D721Med (cell line): ENCODE measurements around the gene SERF1B.
"Not testable (repeated sequence)": the region's sequence is repeated elsewhere in the genome, so short reads cannot be mapped to it uniquely, and the experiment has no call there.

Experiments
- DNase-seq: peaks from one replicate; pipeline ENCODE4 v3.0.0; 2011; ENCODE audit warnings: low spot score; ENCODE audit not compliant: insufficient read length
- FAIRE-seq: peaks from 2 replicates; lab custom pipeline; 2011; peaks lifted over from hg19 to GRCh38; lab: Jason Lieb, UNC

SERF1B gene

DNA sequence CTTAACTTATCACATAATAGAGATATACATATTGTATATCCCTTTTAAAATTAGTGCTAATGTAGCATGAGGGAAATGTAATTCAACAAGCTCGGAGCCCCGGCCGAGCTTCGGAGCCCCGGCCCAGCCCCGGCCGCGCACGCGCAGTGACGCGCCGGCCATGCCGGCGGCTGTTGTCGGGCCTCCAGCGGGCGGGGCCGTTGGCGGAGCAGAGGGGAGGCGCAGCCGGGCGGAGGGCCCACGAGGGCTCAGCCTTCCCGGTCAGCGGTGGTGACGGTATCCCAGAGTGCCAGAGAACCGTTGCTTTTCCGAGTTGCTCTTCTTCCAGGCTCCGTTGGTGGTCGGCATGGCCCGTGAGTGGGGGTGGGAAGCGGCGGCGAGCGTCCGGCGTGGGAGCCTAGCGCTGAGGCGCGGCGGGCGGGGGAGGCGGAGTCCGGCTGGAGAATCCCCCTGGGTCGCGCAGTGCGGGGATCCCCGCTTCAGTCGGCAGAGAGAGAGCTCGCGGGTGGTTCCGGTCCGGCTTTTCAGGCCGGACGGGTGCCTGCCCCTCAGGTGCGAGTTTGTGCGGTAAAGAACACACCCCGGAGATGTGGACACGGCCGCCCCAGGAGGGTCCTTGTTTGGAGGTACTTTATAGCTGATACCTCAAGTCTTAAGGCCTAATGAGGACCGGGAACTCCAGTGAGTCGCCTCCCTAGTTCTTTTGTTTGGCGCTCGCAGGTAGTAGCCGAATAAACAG lies at the start of gene SERF1B:
Gene SERF1B (plus strand): TSS at position 146 of the 739 bp plus-strand sequence. CDS start 201 bp downstream, at position 347.
- not testable (repeated sequence) for DNase-seq, FAIRE-seq

DNA sequence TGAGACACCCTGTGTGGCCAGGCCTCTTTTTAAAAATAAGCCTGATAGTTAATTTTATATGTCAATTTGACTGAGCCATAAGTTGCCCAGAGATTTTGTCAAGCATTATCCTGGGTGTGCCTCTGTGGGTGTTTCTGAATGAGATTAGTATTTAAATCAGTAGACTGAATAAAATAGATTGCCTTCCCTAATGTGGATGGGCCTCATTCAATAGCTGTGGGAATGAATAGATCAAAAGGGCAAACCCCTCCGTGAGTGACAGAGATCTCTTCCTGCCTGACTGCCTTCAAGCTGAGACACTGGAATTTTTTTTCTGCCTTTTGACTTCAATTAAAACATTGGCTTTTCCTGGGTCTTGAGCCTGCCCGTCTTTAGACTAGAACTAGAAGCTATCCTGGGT lies 33.3 kb upstream of the SERF1B start:
- FAIRE-seq, DNase-seq: not testable (repeated sequence)

DNA sequence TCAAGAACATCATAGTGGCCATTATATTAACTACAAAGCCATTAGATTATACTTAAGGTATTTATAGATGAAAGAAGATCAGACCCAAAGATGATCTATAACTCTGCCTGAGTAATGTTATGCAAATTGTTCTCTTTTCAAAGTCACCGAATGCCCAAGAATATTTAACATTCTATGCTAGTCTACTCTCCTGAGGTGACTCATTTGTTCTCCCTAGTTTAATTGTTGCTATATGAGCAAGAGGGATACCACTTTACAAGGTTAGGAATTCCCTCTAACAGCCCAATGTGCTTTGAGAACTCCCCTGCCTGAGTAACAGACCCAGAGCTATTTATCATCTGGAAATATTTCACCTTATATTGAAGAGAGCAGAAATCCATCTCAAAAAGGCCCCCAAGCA lies 29.5 kb upstream of the SERF1B start:
- not testable (repeated sequence) for FAIRE-seq

DNA sequence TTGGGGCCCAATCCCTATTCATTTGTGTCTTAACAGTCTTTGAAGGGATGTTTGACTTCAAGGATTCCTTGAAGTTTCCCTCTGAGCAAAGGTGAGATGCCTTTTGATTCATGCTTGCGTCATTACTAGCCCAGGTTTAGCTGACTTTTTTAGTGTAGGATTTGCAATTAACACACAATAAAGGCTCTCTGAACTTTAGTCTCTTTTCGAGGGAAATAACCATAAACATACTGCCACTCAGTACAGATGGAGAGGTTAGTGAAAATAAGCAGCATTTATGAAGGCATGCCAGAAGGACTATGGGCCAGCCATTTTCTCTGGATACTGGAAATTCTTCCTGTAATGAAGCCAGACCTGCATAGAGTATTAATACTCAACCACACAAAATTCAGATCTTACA lies 4.4 kb upstream of the SERF1B start:
- not testable (repeated sequence) for FAIRE-seq, DNase-seq

More for the DNA sequence above, 29.5 kb upstream of the SERF1B start:
- DNase-seq: not testable (repeated sequence)

DNA sequence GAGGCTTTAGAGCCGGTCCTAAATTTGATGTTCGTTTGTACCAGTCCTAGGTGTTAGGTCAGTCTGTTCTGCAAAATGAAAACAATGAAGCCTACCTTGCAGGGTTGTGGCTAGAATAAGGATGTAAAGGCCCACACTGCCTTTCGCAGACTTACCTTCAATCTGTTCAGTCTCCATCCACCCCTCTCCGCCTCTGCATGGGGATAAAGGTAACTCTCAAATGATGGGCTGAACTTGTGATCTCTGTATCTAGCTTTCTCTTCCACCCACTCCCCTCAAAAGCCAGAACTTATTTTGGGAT lies 744 bp downstream of the SERF1B start:
- FAIRE-seq: not testable (repeated sequence)

DNA sequence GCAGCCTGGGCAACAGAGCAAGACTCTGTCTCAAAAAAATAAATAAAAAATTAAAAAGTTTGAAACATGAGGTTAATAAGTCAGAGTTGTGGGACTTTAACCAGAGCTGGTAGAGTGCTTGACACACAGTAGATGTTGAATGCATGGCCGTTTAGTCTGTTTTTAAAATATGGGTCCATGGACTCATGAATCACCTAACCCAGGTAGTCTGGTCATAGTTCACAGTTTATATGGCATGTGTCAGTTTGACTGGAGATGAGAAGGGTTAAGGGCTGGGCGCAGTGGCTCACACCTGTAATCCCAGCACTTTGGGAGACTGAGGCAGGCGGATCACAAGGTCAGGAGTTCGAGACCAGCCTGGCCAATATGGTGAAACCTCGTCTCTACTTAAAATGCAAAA lies 6.2 kb downstream of the SERF1B start:
- not testable (repeated sequence) for DNase-seq, FAIRE-seq

More for the DNA sequence above, 744 bp downstream of the SERF1B start:
- DNase-seq: not testable (repeated sequence)

DNA sequence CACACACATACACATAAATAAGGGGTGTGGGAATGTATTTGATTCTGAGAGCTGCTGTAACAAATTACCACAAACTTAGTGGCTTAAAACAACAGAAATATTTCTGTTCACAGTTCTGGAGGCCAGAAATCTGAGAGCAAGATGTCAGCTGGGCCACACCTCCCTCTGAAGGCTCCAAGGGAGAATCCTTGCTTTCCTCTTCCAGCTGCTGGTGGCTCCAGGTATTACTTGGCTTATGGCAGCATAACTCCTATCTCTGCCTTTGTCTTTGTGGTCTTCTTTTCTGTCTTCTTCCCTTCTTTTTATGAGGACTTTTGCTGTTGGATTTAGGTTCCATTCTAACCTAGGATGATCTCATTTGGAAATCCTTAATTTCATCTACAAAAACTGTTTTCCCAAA lies 16.4 kb downstream of the SERF1B start:
- not testable (repeated sequence) for FAIRE-seq, DNase-seq

DNA sequence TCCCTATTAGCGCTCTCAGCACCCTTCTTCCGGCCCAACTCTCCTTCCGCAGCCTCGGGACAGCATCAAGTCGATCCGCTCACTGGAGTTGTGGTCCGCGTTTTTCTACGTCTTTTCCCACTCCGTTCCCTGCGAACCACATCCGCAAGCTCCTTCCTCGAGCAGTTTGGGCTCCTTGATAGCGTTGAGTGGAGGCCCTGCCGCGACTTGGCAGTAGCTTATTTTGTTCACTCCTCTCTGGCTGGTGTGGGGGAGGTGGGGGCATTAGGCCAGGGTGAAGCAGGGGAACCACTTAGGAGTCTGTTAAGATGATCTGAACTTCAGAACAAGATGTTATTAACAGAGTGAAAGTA lies 24.7 kb downstream of the SERF1B start:
- FAIRE-seq, DNase-seq: not testable (repeated sequence)

DNA sequence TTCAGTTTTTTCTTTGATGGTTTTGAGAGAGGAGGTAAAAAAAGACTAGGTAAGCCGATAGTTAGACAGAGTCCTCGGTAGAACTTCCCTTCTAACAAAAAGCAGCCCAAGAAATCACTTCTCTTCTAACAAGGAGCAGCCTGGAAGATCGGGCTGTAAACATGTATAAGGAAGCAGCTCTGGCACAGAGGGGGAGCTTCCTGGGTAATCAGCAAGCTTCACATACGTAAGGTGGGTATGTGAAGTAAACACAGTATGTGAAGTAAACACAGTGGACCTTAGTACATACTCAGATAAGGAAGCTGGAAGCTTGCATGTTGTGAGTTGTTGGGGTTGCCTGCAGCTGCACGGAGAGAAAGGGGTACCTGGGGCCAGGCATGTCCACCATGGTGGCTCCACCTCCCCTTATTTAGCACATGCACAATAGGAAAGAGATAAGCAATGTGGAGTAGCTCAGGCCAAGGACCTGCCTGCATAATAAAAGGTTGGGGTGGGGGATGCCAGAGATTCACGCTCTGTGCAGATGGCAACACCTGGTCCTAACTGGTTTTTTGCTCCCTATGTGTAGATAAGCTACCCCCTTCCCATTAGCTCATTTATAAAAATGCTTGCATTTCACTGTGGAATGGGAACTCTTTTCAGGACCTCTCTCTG lies 31.4 kb downstream of the SERF1B start:
- FAIRE-seq, DNase-seq: not testable (repeated sequence)

DNA sequence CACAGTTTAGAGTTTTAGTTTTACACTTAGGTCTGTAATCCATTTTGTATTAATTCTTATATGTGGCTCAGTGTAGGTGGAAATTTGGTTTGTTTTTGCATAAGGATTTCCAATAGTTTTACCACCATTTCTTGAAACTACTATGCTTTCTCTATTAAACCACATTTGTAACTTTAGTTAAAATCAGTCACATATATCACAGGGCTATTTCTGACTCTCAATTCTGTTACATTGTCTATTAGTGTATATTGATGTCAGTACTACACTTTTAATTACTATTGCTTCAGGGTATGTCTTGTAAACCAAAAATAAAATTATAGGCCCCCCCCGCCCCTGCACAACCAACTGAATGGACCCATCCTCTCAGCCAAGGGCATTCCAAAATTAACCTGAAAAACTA lies 32.1 kb downstream of the SERF1B start:
- not testable (repeated sequence) for DNase-seq, FAIRE-seq

DNA sequence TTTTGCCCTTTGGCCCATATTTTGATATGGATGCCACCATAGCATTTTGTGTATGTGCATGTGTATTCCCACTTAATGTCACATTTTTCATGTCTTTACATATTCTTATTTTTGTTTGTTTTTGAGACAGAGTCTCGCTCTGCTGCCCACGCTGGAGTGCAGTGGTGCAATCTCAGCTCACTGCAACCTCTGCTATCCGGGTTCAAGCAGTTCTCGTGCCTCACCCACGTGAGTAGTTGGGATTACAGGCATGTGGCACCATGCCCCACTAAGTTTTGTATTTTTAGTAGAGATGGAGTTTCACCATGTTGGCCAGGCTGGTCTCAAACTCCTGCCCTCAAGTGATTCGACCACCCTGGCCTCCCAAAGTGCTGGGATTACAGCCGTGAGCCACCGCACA lies 52.6 kb downstream of the SERF1B start:
- DNase-seq, FAIRE-seq: not testable (repeated sequence)

DNA sequence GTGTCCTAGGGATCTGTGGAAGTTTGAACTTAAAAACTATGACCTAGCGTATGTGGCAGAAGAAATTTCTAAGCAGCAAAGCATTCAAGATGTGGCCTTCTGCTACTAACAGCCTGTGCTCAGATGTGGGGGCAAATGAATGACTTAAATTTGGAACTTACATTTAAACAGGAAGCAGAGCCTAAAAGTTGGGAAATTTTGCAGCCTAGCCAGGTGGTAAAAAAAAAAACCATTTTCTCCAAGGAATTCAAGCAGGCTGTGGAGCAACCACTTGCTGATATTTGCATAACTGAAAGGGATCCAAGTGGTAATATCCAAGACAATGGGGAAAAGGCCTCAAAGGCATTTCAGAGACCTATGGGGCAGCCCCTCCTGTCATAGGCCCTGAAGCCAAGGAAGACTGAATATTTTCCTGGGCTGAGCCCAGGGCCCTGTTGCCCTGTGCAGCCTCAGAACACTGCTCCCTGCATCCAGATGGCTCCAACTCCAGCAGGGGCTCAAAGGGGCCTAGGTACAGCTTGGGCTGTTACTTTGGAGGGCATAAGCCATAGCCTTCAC lies 63.9 kb downstream of the SERF1B start:
- FAIRE-seq, DNase-seq: not testable (repeated sequence)

DNA sequence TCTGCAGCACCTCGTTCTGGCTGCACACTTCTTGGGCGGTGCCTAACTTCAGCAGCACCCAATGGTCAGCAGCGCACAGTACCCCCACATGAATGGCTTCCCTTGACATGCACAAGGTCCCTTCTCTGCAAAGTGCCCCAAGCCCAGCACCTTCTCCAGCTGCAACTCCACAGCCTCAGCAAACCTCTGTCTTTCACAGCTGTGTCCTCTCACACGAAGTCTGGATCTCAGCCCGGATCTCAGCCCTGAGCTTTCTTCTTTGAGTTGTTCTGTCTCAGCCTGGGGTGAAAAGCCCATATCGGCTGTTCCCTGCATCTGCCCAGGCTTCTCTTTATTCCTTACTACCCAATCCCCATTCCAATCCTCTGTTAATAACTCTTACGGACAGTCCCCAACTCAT lies 66.7 kb downstream of the SERF1B start:
- not testable (repeated sequence) for FAIRE-seq, DNase-seq
